IPS DF 6.9 (cell line): ENCODE data around the gene ABHD1.

Experiments
- DNase-seq: peaks from one replicate; pipeline ENCODE4 v3.0.0-alpha.2; 2013; ENCODE audit warnings: low read depth, low spot score
- H3K27ac ChIP-seq: one replicate; pipeline ENCODE4 v1.5.1; 2013; ENCODE audit warnings: low read length, control low read depth
- H3K27me3 ChIP-seq: 2 replicates; pipeline ENCODE4 v1.6.1; 2013; ENCODE audit warnings: mild to moderate bottlenecking, low read length; ENCODE audit not compliant: control insufficient read depth, insufficient read depth
- H3K36me3 ChIP-seq: 2 replicates; pipeline ENCODE4 v1.6.1; 2013; ENCODE audit warnings: low read length; ENCODE audit not compliant: control insufficient read depth, insufficient read depth
- H3K4me1 ChIP-seq: 2 replicates; pipeline ENCODE4 v1.6.1; 2013; ENCODE audit warnings: low read length; ENCODE audit not compliant: control insufficient read depth, insufficient read depth
- H3K4me3 ChIP-seq: 2 replicates; pipeline ENCODE4 v1.5.1; 2013; ENCODE audit warnings: mild to moderate bottlenecking, low read length
- H3K9me3 ChIP-seq: 2 replicates; pipeline ENCODE4 v1.6.1; 2013; ENCODE audit warnings: low read length, inconsistent platforms; ENCODE audit not compliant: control insufficient read depth, insufficient read depth
- WGBS: extraction: QIAGEN DNeasy Blood & Tissue Kit; methylation state at CpG from one replicate; pipeline ENCODE4 v1.1.7; 2013; ENCODE audit warnings: mixed read lengths, missing lambda C conversion rate; ENCODE audit not compliant: insufficient read length, insufficient coverage; 5-methylcytosine and 5-hydroxymethylcytosine counted together

ABHD1 gene

GRCh38 chr2:27087823-27088410 lies 35.7 kb upstream of the ABHD1 start:
- H3K27me3 ChIP-seq = no peaks in the 10 kb centered on the region
- no peaks in the 10 kb centered on the region for H3K9me3 ChIP-seq
- WGBS = no CpG with 5 or more reads among the region's 5 CpGs
- no peak overlapping the region for H3K27ac ChIP-seq
- DNase-seq = no peak
- no peaks in the 10 kb centered on the region for H3K36me3 ChIP-seq
- no peaks in the 10 kb centered on the region for H3K4me1 ChIP-seq
- H3K4me3 ChIP-seq = no peak overlapping the region

GRCh38 chr2:27088634-27089033 lies 35.0 kb upstream of the ABHD1 start:
- H3K27me3 ChIP-seq = no peaks in the 10 kb centered on the region
- H3K27ac ChIP-seq = no peak overlapping the region
- DNase-seq = no peak
- H3K36me3 ChIP-seq = no peaks in the 10 kb centered on the region
- no peak overlapping the region for H3K4me3 ChIP-seq
- H3K4me1 ChIP-seq = no peaks in the 10 kb centered on the region
- no peaks in the 10 kb centered on the region for H3K9me3 ChIP-seq
- no CpG with 5 or more reads among the region's 6 CpGs for WGBS

- H3K4me1 ChIP-seq = no peaks in the 10 kb centered on the region
- H3K9me3 ChIP-seq = no peaks in the 10 kb centered on the region
- no peaks in the 10 kb centered on the region for H3K36me3 ChIP-seq
- WGBS = no CpG with 5 or more reads among the region's 14 CpGs
- H3K4me3 ChIP-seq = no peak overlapping the region
- no peak for DNase-seq
- H3K27me3 ChIP-seq = no peaks in the 10 kb centered on the region
- no peak overlapping the region for H3K27ac ChIP-seq
Measured at GRCh38 chr2:27089111-27089954, 34.3 kb upstream of the ABHD1 start.

- Histone ChIP-seq H3K4me1 (no peaks in the 10 kb centered on the region), H3K9me3 (no peaks in the 10 kb centered on the region), H3K36me3 (no peaks in the 10 kb centered on the region), H3K27me3 (no peaks in the 10 kb centered on the region), H3K4me3 (no peak overlapping the region), H3K27ac (no peak overlapping the region)
- DNase-seq = no peak
- WGBS = no CpG with 5 or more reads among the region's 25 CpGs
Measured at GRCh38 chr2:27091746-27092695, 31.6 kb upstream of the ABHD1 start.

GRCh38 chr2:27092696-27093429 lies 30.8 kb upstream of the ABHD1 start:
- Histone ChIP-seq H3K27me3 (no peaks in the 10 kb centered on the region), H3K27ac (no peak overlapping the region), H3K4me1 (no peaks in the 10 kb centered on the region), H3K9me3 (no peaks in the 10 kb centered on the region), H3K4me3 (no peak overlapping the region), H3K36me3 (no peaks in the 10 kb centered on the region)
- DNase-seq = no peak
- no CpG with 5 or more reads among the region's 10 CpGs for WGBS

DNA sequence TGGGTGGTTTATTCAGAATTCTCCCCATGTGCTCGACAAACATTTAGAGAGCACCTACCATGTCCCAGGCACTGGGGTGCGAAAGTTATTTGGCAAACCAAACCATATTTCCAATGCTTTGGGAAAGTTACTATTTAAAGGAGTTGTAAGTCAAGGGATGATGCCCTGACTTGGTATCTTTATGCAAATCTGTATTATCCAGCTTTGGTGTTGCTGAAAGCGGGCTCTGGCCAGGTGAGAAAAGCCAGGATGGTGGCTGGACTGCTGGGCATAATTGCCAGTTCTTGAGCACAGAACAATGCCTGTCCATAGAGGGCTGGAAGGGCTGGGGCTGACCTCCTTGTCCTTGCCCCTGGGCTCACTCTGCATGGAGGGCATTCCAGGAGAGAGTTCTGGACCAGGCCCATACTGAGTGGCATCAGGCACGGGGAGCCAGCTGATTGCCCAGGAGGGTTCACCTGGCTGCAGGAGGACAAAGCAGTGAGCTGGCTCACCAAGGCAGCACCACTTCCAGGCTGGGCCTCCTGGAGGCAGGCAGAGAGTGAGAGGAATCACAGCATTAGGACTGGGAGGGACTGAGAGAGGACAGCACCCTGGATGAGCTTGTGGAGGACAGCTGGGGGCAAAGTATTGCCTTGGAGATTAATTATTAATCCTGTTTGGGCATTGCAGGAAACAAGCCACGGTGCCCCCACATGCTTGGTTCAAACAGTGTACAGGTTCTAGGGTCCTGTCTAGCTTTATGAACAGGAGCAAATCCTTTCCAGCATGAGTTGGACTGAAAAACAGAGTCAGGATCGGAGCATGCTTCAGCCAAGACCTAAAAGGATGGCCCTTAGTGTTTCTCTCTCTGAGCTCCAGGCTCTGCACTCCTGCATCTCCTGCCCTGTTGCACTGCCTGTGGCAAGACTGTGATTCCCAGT lies 29.9 kb upstream of the ABHD1 start:
- no peak overlapping the region for H3K27ac ChIP-seq

DNA sequence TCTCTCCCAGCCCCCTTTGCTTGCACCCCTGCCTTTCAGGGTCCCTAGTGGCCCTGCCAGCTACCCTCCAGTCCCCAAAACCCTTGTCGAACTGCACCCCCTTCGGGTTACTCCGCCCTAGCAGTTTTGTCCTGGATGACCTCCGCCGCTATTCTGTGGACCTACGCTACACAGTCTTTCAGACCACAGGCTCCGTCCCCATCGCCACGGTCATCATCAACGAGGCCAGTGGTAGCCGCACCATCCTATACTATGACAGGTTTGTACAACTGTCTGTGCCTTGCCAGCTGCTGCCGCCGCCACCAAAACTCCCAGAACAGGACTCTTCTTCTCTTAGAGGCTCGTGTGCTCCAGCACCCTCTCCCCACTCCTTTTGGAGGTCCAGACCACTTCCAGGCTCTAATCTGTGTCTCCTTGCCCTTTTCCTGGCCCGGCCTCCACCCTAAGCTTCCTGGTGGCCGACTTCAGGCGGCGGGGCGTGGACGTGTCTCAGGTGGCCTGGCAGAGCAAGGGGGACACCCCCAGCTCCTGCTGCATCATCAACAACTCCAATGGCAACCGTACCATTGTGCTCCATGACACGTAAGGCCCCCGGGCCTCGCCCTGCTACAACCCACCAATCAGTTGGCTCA lies 29.1 kb upstream of the ABHD1 start:
- no peak overlapping the region for H3K4me3 ChIP-seq
- no peaks in the 10 kb centered on the region for H3K36me3 ChIP-seq
- no peaks in the 10 kb centered on the region for H3K4me1 ChIP-seq
- no peak for DNase-seq
- no peak overlapping the region for H3K27ac ChIP-seq
- no peaks in the 10 kb centered on the region for H3K9me3 ChIP-seq
- H3K27me3 ChIP-seq = no peaks in the 10 kb centered on the region
- no CpG with 5 or more reads among the region's 24 CpGs for WGBS

More for the DNA sequence above, 29.9 kb upstream of the ABHD1 start:
- no peaks in the 10 kb centered on the region for H3K4me1 ChIP-seq
- WGBS = no CpG with 5 or more reads among the region's 6 CpGs
- no peaks in the 10 kb centered on the region for H3K9me3 ChIP-seq
- no peak for DNase-seq
- H3K4me3 ChIP-seq = no peak overlapping the region
- no peaks in the 10 kb centered on the region for H3K27me3 ChIP-seq
- no peaks in the 10 kb centered on the region for H3K36me3 ChIP-seq

GRCh38 chr2:27095427-27095744 lies 28.2 kb upstream of the ABHD1 start:
- Histone ChIP-seq H3K9me3 (no peaks in the 10 kb centered on the region), H3K4me3 (no peak overlapping the region), H3K27ac (no peak overlapping the region), H3K36me3 (no peaks in the 10 kb centered on the region), H3K4me1 (no peaks in the 10 kb centered on the region), H3K27me3 (no peaks in the 10 kb centered on the region)
- no peak for DNase-seq
- WGBS = no CpG with 5 or more reads among the region's 2 CpGs
